Inflammatory macrophage treated with lipopolysaccharide for 4 hours (primary cell): ENCODE measurements around the gene TMEM167B.
A peak's percentile ranks its signal among the peaks of the same experiment; 100 is the strongest.

Experiments
- DNase-seq: peaks from one replicate; pipeline ENCODE4 v3.0.0-alpha.2; 2020

Gene TMEM167B

DNA sequence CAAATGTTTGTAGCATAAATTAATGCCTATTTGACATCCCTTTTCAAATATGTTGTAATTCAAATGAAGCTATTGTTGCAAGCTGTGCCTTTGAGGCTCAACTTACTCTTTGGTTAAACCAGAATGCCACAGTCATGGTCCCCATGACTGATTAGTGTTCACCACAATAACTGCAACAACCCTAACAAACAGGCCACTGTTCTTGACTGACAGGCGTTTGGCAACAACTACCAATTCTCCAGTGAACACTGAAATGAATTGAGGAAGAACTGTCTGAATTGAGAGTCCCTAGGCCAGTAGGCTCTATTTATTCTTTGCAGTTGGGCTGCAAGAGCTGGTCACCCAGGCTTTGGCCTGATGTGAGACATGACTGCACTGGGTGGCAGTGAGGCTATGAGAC is 6.6 kb upstream of the TMEM167B start:
- peak; percentile 13 for DNase-seq

DNA sequence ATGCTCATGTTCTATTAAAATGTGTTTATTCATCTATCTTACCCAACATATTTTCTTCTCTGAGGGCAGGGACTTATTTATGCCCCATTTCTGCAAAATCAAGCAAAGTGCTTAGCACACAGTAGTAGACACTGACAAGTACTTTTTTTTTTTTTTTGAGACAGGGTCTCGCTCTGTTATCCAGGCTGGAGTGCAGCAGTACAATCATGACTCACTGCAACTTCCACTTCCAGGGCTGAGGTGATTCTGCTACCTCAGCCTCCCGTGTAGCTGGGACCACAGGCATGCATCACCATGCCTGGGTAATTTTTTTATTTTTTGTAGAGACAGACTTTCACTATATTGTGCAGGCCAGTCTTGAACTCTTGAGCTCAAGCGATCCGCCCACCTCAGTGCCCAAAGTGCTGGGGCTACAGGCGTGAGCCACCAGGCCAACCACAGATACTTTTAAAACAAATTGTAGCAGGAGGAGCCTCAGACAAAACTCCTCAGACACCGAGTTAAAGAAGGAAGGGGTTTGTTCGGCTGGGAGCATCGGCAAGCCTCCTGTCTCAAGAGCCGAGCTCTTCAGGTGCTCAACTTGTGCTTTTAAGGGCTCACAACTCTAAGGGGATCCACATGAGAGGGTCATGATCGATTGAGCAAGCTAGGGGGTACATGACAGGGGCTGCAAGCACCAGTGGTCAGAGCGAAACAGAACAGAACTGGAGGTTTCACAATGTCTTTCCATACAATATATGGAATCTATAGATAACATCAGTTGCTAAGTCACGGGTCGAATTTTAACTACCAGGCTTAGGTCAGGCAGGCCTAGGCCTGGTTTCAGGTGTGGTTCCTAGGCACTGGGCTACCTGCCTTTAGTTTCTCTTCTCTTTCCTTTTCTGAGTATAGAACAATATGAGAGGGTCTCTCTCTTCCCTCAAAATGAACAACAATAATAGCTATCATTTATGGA is 5.7 kb upstream of the TMEM167B start:
- DNase-seq: no peak

DNA sequence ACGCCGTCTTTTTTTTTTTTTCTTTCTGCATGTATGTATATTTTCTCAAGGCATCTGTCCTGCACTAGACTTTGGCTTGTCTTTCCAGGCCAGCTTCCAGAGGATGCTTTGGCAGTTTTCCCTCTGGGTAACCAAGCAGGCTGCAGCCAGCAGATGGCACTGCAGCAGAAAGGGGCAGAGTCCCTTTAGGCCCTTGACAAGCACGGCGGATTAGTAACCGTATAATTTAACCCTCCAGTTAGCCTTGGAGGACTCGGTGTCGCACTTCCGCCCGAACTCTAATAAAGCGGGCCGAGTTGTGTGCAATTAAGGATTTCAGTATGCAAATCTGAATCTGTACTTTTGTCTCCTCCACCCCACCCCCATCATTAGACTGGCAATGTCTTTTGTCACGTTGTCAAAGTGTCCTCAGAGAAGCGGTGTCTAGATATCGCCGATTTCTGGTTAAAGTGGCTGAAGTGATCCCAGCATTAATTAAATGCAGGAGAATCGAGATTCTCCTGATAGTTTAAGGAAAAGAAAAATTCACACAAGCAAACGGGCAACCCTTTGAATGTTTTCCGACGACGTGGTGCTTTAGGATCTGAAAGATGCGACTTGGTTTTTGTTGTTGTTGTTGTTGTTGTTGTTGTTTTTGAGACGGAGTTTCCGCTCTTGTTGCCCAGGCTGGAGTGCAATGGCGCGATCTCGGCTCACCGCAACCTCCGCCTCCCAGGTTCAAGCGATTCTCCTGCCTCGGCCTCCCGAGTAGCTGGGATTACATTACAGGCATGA is 1.1 kb upstream of the TMEM167B start:
- DNase-seq: peak; percentile 46

DNA sequence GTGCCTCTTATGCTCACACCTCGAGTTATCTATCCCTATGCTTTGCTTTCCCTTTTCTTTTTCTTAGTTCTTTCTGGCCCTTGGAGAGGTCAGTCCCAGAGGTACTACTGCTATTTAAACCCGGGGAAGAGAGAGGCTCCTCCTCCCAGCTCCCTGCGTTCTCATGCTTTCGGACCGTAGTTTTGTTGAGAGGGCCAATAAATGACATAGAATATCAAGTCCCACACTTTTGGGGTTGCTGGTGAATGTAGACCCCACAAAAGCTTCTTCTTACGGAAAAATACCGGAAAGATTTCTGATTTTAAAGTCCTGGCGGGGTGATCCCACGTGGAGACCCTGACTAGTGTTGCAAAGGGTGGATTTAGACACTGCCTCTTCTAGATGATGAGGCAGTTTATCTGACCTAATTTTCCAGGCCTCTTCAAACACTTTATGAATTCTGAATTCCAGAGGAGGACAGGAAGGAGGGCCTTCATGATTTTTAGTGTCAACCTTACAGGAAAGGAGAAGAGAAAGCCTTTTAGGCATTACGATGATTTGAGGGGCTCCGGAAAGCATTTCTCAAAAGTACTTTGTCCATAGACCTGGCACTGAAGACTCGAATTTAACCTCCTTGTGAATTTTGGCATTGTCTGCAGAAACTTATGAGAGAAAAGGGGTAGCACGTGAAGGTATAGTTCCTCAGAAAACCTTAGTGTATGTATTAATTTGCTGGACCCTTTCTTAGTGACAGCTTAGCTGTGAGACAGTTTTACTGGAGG is 694 bp downstream of the TMEM167B start:
- DNase-seq: peak; percentile 50

DNA sequence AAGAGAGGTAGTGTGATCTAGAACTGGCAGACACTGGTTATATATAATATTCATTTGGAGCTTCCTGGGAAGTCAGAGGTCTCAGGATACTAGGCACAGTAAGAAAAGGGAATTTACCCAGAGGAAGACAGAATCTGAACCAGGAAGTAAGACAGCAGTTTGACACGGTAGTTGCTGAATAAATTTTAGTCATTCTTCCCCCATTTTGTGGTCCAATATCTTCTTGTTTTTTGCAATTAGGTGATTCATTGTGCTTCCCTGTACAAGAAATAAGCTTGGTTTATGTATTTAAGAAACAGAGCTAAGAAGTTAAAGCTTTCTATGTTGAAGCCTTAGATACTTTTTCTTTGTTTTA is 1.3 kb downstream of the TMEM167B start:
- DNase-seq: peak; percentile 87

DNA sequence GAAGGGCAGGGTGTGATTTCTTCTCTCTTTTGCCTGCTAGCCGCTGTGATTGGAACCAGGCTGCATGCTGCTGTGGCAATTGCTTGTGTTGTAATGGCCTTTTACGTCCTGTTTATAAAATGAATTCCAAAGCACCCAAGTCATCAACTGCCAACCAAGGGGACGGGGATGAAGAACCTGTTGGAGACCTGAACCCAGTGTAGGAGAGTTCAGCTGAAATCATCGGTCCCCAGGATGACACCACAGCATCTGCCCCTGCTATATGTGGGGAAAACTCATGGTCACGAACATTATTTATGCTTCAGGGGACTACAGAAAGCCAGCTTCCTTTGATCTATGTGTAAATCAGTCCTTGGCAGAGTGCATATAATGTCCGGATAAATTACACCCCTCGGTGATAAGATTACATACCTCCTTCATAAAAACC is 3.8 kb downstream of the TMEM167B start:
- DNase-seq: no peak

DNA sequence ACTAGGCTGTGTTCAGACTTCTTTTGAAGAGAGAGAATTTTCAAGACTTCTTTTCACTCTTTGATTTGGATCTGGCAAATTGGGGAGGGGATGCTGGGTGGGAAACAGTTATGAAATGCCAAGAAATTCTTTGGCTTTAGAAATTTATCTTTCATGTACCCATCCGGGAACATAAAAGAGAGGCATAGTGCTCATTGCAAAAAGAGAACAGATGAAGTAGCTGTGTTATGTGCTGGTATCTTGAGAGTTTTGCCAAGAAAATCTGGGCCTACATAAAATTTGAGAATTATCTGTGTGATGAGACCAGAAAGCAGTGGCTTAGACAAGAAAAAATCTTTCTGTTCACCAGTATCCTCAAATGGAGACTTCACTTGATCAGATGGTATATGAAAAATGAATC is 4.3 kb downstream of the TMEM167B start:
- no peak for DNase-seq

DNA sequence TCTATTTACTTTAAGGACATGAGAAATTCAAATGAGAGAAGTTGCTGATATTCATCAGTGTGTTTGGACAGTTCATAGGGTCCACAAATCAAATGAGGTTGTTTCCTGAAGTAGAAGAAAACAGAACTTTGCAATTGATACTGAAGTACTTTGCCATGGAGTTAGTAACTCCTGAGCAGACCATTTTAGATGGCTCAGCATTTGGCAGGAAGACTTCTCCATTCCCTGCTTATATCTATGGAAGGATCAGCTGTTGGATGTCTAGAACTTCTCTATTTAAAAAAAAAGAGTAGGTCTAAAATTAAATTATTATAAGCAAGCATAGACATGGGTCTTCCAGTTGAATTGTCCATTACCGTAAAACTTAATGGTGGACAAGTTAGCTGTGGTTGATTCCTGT is 5.1 kb downstream of the TMEM167B start:
- no peak for DNase-seq

DNA sequence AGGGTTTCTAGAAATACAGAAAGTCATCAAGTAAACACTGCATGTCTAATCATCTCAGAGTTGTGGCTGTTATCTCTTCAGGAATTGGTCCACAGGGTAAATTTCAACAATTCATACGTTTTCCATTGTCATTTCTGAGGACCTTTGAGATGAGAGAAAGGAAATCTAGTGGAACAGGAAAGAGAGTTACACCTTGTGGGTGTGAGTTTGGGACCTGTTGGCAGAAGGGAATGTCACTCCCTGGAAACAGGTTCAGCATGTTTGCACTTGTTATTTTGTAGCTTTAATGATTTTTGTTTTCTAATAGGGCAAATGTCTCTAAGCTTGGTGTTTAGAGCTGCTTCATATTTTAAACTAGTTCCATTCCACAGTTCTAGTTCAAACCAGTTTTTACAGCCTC is 5.6 kb downstream of the TMEM167B start:
- no peak for DNase-seq

DNA sequence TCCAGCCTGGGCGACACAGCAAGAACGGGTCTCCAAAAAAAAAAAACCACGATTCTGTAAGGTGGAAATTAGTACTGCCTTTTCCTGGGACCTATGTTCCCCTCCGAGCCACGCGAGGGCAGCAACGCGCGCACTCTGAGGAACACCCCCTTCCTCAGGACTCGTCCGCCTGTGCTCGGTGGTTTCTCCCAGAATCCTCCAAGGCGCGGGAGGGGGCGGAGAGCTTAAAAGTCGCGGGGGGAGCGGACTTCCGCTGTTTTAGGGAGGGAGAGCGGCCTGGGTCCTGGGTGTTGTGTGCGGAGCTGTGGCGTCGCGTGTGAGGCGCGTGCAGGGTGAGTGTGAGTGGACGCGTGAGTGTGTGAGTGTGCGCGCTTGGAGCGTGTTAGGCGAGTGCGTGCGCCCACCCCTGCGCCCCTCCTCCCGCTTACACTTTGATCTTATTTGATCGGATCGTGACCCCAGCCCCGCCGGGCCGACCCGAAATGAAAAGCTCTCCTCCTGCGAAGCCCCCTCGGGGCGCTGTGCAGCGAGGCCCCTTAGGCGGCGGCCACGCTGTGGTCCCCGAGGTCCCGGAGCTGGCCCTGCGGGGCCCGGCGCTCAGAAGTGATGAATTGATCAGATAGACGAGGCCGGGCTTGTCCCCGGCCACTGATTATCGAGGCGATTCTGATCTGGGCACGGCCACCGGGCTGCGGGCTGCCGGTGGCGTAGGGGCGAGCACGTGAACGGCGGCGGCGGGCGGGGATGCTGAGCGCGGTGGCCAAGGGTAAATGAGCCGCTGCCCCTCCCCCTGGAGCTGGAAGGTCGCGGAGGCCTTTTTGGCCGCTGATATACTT is 9.6 kb downstream of the TMEM167B start:
- DNase-seq: peak; percentile 97

DNA sequence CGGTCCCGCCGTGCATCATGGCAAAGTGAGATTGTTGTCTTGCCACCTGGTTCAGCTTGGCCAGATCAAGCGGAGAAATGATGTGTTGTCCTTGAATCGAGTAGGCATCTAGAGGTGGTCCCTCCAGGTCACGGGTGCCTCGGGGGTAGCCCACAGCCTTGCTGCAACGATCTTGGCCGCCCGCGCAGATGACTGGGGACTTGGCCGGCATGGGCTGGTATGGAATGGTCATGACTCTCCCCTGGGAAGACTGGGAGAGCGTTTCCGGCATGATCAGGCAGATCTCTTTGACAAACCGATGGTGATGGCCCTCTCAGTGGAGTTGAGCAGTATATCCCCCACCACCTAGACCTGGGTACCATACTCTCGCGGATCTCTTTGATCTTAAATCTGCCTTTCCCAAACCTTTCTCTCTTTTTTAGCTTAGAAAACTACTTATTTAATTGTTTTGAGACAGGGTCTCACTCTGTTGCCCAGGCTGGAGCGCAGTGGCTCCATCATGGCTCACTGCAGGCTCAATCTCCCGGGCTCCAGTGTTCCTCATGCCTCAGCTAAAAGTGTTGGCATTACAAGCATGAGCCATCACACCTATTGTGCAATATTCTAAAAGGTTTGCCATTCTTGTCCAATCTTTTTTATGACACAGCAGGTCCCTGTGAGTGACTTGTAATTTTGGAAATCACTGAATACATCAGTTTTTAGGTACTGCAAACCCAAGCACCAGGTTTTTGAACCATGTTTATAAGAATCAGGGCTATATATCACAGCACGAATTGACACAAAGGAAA is 14.0 kb downstream of the TMEM167B start:
- peak; percentile 55 for DNase-seq

DNA sequence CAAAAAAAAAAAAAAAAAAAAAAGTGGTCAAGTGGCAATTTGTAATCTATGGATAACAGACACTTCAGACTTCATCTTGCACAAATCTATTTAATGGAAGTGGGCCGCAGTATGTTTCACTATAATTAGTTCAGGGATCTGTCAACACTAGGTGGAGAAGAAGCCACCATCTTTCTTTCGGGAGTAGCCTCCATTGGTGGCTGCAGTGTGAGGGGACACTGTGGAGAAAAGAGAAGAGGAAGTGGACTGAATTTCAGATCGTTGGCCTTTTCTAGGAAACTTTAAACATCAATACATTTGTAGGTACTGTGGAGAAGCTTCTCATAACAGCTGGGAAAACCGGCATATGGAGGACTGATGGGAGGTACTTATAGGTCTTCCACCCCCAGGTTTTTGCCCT is 15.3 kb downstream of the TMEM167B start:
- DNase-seq: no peak

DNA sequence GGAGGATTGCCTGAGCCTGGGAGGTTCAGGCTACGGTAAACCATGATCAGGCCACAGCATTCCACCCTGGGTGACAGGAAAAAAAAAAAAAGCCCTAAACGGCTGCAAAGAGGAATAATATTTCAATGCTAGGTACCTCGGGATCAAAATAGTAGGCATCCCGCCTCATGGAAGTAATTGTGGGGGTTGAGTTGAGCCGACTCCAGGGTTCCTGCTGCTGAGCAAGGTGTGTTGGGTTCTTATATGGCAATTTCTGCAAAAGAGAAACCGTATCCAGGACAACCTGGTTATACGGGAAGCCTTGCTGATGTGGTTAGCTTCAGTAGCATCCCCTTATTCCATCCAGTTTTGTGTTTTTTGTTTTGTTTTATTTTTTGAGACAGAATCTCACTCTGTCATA is 17.2 kb downstream of the TMEM167B start:
- no peak for DNase-seq

DNA sequence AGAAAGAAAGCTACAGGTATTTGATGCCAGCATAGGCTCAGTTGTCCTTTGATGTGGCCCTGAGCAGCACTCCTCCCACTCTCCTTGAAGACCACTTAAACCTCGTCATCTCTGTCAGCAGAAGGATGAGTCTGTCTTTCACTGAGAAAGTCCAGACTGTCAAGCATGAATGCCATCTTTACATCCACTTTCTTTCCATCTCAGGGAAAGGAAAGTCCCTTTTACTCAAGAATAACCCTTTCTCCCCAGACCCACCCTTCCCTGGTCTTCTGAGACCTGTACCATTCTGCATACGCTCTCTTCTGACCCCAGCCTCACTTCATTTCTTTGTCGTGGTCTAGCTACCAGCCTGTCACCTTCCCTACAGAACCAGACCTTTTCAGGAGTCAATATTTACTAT is 19.3 kb downstream of the TMEM167B start:
- no peak for DNase-seq

DNA sequence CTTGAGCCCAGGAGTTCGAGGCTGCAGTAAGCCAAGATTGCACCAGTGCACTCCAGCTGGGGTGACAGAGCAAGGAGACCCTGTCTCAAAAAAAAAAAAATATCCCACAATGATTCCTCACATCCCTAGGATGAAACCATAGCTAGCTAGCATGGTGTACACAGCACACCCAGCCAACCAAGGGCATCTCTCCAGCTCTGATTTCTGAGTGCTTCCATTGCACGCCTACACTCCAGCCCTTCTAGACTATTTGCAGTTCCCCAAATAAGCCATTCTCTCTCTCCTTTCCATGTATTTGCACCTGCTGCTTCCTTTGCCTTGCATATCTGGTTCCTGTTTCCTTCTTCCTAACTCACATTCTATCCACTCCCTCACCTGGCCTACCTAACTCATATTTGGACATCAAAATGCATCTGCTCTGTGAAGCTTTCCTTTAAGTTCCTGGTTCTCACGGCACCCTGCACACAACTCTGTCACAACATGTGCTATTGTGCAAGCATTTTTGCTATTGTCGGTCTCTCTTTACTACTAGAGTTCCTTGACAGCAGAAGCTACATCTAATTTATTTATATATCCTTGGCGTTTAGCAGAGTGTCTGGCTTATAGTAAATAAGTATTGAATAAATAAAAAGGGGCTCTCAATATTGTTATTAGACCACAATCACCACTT is 21.0 kb downstream of the TMEM167B start:
- peak; percentile 81 for DNase-seq

DNA sequence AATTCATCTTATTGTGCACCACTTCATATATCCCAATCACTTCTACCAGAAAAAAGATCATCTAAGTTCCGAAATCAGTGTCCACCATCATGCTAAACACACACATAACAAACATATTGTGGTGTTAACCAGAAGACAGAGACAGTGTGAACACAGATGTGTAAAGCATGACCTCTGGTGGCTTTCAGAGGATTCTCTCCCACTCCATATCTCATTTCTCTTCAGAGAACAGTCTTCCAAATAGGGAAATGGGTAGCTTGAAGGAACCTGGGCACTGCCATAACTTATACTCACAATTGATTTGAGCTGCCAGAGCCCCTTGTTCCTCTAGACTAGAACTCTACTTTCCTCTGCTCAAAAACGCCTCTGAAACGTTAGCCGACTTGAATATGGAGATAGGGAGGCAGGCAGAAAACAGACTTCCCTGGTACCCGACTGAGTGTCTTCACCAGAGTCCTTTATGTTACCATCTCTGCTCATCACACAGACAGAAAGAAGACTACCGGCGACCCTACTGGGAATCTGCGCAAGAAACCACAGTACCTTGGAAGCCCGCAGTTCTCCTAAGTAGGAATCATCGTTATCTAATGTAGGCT is 21.6 kb downstream of the TMEM167B start:
- peak; percentile 55 for DNase-seq

DNA sequence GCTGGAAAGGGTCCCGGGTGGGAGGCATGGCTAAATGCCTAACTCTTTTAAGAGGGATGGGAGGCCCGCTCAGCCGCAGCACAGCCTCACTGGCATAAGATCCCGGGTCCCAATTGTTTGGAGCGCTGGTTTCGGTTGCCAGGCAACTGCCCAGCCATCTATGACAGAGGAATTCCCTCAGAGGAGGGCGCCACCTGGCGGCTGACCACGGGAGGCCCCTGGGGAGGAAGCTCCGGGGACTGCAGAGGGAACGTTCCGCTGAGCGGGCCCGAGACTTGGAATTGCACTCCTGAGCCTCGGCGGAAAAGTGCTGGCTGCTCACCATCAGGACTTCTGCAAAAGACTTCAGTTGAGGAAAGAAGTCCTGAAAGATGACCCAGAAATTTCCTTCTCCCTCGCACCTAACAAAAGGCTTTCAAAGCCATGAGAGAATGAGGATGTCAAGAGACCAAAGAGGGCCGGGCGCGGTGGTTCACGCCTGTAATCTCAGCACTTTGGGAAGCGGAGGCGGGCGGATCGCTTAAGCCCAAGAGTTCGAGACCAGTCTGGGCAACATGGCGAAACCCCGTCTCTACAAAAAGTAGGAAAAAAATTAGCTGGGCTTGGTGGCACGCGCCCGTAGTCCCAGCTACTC is 22.2 kb downstream of the TMEM167B start:
- peak; percentile 86 for DNase-seq

DNA sequence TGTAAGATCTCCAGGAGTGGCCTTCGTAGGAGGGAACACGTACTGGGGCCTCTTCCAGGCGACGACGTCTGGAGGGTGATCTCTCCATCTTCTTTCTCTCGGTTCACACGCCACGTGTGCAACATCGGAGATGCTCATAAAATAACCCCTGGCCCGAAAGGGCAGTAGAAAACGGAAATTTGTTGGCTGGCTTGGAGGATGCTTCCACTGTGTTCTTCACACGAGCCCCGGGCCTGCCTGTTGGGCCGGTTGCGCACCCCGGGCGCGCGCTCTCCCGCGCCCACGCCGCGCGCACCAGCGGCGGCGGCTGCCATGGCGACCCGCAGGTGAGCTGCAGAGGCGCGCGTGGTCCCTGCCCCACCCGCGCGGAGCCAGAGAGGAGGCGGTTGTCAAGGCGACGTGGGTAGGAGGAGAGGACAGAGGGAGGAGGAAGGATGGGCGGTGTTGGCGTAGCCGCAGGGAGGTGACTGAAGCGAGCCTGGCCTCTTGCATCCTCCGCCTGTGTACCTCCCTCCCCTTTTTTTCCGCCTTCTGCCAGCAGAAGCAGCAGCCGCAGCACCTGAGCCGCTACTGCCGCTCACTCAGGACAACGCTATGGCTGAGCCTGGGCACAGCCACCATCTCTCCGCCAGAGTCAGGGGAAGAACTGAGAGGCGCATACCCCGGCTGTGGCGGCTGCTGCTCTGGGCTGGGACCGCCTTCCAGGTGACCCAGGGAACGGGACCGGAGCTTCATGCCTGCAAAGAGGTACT is 23.2 kb downstream of the TMEM167B start, which contains the start of gene ELAPOR1:
Gene ELAPOR1 (plus strand): TSS at position 526 of the 752 bp plus-strand sequence. CDS start 69 bp downstream, at position 595.
- DNase-seq: no peak

DNA sequence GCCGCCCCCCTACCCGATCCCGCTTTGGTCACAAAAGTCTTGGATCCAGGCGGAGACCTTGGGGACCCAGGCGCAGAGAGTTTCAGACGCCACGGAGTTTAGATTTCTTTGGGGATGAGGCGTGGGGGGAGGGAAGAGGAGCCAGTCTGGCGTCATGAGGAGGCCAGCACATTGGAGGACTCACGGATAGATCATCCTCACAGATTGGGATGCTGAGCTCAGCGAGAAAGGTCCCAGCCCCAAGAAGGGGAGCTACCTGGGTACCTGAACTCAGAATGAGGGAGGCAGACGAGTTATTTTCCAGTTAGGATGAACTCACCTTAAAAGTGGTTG is 23.7 kb downstream of the TMEM167B start:
- DNase-seq: no peak
